G401.6 (cell line): ENCODE measurements around the gene FAM174C.

Experiments used
- FAIRE-seq: peaks from 2 replicates; lab custom pipeline; 2012; peaks lifted over from hg19 to GRCh38; lab: Jason Lieb, UNC

The FAM174C gene

DNA sequence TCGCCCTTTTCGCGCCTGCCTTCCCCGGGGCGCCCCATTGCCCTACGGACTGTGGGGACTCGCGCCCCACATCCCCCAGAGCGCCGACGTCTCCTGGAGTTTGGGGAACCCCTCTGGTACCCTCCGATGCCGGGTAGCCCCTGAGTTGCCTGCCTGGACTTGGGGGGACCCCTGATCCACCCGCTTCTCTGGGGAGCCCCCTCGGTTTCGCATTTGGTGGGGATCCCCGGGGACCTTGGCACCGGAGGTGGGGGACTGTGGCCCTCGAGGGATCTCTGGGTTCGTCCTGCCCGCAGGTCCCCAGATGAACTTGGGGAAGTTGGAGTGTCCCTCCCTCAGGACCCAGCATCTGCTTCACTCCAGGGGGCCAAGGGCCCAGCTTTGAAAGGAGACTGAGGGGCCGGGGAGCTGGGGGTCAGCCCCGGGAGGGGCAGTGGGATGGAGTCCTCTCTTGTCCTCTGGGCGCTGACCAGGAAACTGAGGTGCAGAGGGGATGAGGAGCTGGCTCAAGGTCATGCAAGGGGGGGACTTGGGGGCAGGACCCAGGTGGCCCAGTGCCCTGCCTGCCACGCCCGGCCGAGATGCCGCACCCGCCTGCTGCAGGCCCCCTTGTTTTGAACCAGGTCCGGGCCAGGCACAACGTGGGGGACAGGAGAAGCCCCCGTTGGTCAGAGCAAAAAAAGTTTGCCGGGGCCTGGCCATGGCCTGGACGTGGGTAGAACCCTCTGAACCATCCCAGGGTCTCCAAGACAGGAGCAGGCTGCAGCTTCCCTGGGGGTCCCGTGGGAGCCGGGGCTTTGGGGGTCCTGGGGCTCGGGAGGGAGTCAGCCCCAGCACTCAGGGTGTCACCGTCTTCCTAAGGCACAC is 11.4 kb downstream of the FAM174C start:
- no peak for FAIRE-seq

DNA sequence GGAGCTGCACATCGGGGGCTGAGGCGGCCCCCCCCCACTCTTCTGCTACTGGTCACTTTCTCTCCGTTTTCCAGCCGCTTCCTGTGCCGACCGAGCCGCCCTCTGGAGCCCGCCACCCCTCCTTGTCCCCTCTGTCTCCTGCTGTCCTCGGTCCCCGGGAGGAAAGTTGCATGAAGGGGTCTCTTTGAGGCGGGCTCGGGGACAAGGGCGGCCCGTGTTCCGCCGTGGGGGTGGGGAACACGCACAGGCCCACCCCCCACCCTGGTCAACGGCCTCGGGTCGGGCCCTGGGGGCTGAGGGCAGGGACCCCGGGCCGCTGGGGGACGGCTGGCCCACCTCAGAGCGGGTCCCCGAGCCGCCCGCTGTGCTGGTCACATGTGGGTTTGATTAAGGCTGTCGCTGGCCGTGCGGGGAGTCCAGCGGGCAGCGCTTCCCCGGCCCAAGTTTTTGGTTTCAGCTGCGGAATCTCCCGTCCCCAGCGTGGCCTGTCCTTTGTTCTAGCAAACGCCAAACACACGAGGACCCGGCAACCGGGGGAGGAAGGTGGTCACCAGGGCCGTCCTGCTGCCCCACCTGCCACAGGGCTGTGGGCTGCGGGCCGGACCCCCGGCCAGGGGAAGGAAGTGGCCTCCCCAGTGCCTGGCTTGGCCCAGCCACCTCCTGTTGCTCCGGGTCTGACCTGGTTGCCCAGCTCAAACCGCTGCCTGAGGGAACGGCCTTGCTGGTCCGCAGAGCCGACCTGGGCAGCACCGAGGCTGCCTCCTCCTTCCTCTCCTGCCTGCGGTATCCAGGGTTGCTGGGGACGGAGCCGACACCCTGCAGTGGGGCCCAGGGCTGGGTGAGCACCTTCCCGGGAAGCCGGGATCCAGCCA is 12.3 kb downstream of the FAM174C start:
- no peak for FAIRE-seq

DNA sequence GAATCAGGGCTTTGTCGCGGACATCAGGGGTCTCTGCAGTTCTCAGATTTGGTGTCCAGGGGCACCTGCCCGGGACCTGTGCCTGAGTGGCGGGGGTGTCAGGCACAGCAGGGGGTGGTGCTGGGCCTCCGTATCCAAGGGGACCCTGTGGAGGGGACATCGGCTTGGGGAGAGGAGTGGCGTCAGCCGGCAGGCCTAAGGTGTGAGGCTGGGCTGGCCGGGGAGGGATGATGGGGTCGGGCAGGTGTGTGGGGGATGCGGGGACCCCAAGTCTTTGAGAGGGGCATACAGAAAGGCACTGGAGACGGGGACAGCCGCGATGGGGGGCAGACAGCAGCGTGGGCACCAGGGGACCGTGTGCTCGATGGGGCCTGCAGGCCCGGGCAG is 12.9 kb downstream of the FAM174C start:
- FAIRE-seq: no peak

DNA sequence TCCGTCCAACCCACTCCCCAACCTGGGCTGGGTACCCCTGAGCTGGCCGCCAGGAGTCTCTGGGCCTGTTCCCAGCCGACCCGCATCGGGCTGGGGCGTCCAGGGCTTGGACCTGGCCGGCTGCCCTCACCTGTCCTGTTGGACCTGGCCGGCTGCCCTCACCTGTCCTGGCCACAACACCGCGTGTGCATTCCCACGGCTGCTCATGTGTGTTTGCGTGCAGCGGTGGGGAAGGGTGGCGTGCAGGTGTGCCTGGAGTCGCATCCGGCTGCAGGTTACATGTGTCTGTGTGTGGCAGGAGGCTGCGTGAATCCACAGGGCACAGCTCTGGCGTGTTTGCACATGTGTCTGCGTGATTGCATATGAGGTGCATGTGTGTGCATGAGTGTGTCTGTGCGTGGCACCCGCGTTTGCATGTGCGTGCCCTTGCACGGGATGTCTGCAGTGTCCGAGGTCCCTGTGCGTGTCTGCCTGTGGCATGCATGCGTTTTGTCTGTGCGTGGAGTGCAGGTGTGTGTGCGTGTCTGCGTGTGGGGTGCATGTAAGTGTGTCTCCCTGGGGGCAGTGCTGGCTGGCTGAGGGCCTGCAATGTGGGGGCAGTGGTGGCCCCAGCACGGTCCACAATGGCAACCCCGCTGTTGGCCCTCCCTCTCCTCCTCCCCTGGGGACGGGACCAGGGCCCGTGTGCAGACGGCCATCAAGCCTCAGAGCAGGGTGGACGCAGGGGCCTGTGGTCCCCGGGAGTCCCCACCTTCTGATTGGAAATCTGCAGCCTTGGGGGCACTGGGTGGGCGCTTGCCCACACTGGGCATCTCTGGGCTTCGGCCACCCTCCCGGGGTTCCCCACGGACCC is 13.7 kb downstream of the FAM174C start:
- no peak for FAIRE-seq

DNA sequence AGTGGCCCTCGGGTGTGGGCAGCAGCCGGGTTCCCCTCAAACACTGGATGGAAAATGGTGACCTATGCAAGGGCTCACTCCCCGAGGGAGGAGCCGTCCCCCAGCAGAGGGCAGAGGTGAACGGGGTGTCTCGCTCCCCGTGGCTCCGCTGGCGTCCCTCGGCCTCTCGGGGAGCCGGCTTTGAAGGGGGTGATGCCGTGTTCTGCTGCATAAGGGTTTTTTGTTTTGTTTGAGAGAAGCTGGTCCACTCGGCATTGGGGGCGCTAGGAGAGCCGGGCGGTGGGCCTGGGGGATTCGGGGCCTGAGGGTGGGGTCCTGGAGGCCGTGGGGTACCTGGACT is 14.3 kb downstream of the FAM174C start:
- FAIRE-seq: no peak

- FAIRE-seq: no peak
Measured at GRCh38 chr19:1290196-1290702, 14.9 kb downstream of the FAM174C start.

GRCh38 chr19:1290703-1291651 is 15.6 kb downstream of the FAM174C start:
- no peak for FAIRE-seq

- FAIRE-seq: no peak
Measured at GRCh38 chr19:1291761-1292418, 16.6 kb downstream of the FAM174C start.

DNA sequence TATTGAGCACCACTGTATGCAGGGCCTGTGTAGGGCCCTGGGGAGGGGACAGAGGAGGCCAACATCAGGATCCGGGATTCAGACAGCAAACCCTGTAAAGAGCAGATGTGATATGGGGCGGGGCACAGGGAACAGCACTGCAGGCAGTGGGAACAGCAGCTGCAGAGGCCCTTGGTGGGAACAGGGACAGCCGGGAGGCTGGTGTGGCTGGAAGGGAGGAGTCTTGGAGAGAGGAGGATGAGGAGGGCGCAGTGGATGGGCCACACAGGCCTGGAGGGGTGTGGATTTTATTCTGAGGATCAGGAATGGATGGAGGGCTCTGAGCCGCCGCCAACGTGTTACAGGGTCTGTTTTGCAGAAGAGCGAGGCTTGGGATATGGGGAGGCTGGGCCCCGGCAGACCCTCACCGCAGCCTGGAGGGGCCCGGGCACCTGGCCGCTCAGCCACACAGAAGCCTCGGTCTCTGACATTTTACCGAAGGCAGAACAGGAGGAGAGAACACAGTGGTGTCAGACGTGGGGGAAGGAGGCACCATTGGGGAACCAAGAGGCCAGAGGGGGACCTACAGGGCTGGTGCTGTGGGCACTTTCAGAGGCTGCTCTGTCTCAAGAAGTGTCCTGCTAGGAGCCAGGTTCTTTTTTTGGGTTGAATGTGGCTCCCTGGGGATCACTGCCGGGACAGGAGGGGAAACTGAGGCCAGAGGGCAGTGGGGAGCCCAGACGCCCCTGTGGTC is 17.3 kb downstream of the FAM174C start:
- FAIRE-seq: no peak

DNA sequence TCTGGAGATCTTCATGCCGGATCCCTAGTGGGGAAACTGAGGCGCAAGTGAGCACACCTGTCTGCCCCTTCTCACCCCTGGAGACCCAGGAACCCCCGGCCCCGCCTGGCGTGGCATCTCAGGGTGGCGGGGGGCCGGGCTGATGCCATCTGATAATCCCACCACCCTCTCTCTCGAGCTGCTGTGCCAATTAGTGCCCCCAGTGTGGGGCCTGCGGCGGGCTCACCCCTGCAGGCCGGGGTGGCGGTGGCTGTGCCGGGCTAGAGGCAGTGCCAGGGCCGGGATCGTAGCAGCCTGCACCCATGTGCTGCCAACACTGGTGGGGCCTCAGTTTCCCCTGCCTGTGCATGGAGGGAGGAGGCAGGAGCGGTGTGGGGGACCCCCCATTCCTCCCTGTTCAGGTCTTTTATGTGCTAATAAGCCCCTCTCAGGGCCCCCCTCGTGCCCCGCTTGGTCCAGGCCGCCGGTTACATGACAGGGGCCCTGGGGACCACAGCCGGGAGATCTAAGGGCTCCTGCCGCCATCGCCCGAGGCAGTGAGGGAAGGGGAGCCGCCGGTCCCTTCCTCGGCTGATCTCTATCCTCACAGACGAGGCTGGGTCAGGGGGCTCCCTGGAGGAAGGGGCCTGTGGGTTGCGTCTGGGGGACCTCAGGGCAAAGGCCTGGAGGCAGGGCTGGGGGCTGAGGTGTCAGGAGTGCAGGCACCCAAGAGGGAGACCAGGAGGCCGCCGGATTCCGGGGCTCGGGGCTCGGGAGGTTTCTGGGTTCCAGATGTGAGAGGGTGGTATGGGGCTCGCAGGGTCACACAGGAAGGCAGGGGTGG is 18.7 kb downstream of the FAM174C start:
- FAIRE-seq: no peak

- FAIRE-seq: no peak
Measured at GRCh38 chr19:1294688-1295087, 19.4 kb downstream of the FAM174C start.

DNA sequence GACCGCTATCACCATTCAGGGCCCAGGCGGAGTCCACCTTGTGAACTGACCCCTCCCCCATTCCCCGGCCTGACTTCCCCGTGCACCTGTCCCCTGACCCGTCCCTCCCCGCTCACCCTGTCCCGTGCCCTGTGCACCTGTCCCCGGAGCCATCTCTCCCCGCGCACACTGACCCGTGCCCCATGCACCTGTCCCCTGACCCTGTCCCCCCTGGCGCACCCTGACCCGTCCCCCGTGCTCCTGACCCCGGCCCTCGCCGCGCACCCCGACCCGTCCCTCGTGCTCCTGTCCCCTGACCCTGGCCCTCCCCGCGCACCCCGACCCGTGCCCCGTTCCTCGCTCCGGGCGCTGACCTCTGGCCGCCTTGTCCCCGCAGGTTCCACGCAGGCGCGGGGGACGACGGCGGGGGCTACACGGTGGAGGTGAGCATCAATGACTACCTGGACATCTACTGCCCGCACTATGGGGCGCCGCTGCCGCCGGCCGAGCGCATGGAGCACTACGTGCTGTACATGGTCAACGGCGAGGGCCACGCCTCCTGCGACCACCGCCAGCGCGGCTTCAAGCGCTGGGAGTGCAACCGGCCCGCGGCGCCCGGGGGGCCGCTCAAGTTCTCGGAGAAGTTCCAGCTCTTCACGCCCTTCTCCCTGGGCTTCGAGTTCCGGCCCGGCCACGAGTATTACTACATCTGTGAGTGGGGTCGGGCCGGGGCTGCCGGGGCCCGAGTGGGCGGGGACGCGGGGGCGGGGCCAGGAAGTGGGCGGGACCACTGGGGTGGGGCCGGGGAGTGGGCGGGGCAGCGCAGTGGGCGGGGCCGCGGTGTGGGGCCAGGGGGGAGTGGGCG is 20.1 kb downstream of the FAM174C start:
- FAIRE-seq: no peak

GRCh38 chr19:1296078-1296477 is 20.7 kb downstream of the FAM174C start:
- no peak for FAIRE-seq

- FAIRE-seq: no peak
Measured at GRCh38 chr19:1296575-1297271, 21.4 kb downstream of the FAM174C start.

DNA sequence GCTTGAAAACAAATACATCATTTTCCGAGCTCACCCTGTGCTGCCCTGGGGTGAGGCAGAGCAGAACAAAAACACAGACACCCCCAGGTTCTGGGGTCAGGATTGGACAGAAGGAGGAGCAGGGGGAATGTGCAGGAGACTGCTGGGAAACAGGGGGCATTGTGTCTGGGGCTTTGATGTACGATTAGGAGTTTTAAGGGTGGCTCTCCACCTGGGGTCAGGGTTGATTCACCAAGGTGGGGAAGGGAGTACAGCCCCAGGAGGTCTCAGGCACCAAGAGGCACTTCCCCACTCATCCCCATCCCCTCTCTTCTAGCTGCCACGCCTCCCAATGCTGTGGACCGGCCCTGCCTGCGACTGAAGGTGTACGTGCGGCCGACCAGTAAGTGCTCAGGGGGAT is 22.9 kb downstream of the FAM174C start:
- no peak for FAIRE-seq

- no peak for FAIRE-seq
Measured at GRCh38 chr19:1299801-1300200, 24.5 kb downstream of the FAM174C start.

DNA sequence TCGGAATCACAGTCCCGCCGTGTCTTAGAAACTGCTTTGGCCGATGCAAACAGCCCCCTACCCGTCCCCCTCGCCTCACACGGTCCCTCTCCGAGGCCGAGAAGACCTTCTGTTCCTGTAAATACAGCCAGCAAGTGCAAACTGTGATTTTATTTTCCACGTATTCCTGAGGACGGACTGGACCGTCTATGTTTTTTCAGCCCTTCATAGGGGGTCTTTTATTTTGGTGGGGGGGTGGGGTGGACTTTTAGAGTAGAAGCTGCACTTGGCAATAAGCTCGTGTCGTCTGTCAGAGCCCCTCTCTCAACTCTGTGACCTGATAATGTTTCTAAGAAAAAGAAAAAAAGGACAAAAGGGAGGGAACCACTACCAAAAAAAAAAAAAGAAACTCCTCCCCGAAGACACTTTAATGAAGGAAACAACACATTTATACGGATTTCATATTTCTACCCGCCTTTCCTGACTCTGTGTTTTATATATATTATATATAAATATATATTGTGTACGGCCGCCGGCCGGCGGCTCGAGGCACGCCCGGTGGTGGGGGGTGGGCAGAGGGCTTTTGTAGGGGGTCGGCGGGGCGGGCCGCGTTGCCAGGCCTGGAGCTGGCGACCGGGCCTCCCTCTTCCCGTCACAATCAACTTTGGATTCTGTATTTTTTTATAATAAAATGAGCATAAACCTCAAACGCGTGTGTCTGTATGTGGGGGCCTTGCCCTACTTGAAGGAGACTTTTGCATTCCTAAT is 25.6 kb downstream of the FAM174C start:
- no peak for FAIRE-seq
